KG1 (cell line): ENCODE results near the gene TNRC6B.
A peak's percentile ranks its signal among the peaks of the same experiment; 100 is the strongest.
"Not testable (repeated sequence)": the region's sequence is repeated elsewhere in the genome, so short reads cannot be mapped to it uniquely, and the experiment has no call there.

ENCODE experiments used
- DNase-seq: peaks from one replicate; lab custom pipeline; 2025; lab: John Stamatoyannopoulos, UW

The TNRC6B gene

GRCh38 chr22:40182231-40182835 lies 4.6 kb downstream of the TNRC6B start:
- no peak for DNase-seq

GRCh38 chr22:40183029-40183581 lies 5.4 kb downstream of the TNRC6B start:
- DNase-seq = peak; percentile 7

GRCh38 chr22:40183603-40184002 lies 5.9 kb downstream of the TNRC6B start:
- not testable (repeated sequence) for DNase-seq

GRCh38 chr22:40187389-40187788 lies 9.7 kb downstream of the TNRC6B start:
- no peak for DNase-seq

GRCh38 chr22:40189997-40190396 lies 12.3 kb downstream of the TNRC6B start:
- no peak for DNase-seq

GRCh38 chr22:40190501-40190900 lies 12.8 kb downstream of the TNRC6B start:
- DNase-seq = no peak

GRCh38 chr22:40193429-40194421 lies 16.0 kb downstream of the TNRC6B start:
- no peak for DNase-seq

- no peak for DNase-seq
These were observed 16.9 kb downstream of the TNRC6B start for GRCh38 chr22:40194656-40195055.

- no peak for DNase-seq
These were observed 19.1 kb downstream of the TNRC6B start for GRCh38 chr22:40196628-40197360.

- DNase-seq = not testable (repeated sequence)
These were observed 19.7 kb downstream of the TNRC6B start for GRCh38 chr22:40197421-40197820.

- DNase-seq = no peak
These were observed 21.0 kb downstream of the TNRC6B start for GRCh38 chr22:40198733-40199132.

- DNase-seq = no peak
These were observed 21.5 kb downstream of the TNRC6B start for GRCh38 chr22:40199223-40199622.

- no peak for DNase-seq
These were observed 22.1 kb downstream of the TNRC6B start for GRCh38 chr22:40199852-40200251.

GRCh38 chr22:40200795-40201530 lies 23.2 kb downstream of the TNRC6B start:
- no peak for DNase-seq

- DNase-seq = no peak
These were observed 24.7 kb downstream of the TNRC6B start for GRCh38 chr22:40202225-40202944.

GRCh38 chr22:40203572-40203971 lies 25.8 kb downstream of the TNRC6B start:
- no peak for DNase-seq

- no peak for DNase-seq
These were observed 26.8 kb downstream of the TNRC6B start for GRCh38 chr22:40204321-40205116.

GRCh38 chr22:40206561-40206960 lies 28.8 kb downstream of the TNRC6B start:
- no peak for DNase-seq

GRCh38 chr22:40210818-40211217 lies 33.1 kb downstream of the TNRC6B start:
- DNase-seq = no peak

GRCh38 chr22:40211476-40212054 lies 33.8 kb downstream of the TNRC6B start:
- DNase-seq = no peak
